Measurements from ENCODE around the gene PAWR. TPM values are rescaled to one million over a fixed set of nuclear protein-coding genes. Genes with fewer than 3 reads are reported as not detected.

The PAWR gene
- total RNA-seq, 1 donor: 15.0 TPM

GRCh38 chr12:79664518-79664917, 26.2 kb downstream of the PAWR start:
- TF ChIP-seq CTCF (IDR thresholded peaks at IDR 0.05; ENCODE audit: insufficient read depth, low read length): no peak
- H3K4me3 ChIP-seq (ENCODE audit: low read depth, low read length): no peak overlapping the region
- no peak for DNase-seq (ENCODE audit: low read depth)

GRCh38 chr12:79662046-79662811, 28.5 kb downstream of the PAWR start:
- H3K4me3 ChIP-seq (ENCODE audit: low read depth, low read length): no peak overlapping the region
- DNase-seq (ENCODE audit: low read depth): no peak

GRCh38 chr12:79661629-79662028, 29.1 kb downstream of the PAWR start:
- H3K4me3 ChIP-seq (ENCODE audit: low read depth, low read length): no peak overlapping the region
- DNase-seq (ENCODE audit: low read depth): no peak
- no peak for TF ChIP-seq CTCF (IDR thresholded peaks at IDR 0.05; ENCODE audit: insufficient read depth, low read length)

More at GRCh38 chr12:79662046-79662811, 28.5 kb downstream of the PAWR start:
- TF ChIP-seq CTCF (IDR thresholded peaks at IDR 0.05; ENCODE audit: insufficient read depth, low read length): no peak

GRCh38 chr12:79659961-79660431, 30.8 kb downstream of the PAWR start:
- DNase-seq (ENCODE audit: low read depth): peak; percentile 28
- no peak for TF ChIP-seq CTCF (IDR thresholded peaks at IDR 0.05; ENCODE audit: insufficient read depth, low read length)
- no peak overlapping the region for H3K4me3 ChIP-seq (ENCODE audit: low read depth, low read length)

GRCh38 chr12:79658221-79658620, 32.5 kb downstream of the PAWR start:
- TF ChIP-seq CTCF (IDR thresholded peaks at IDR 0.05; ENCODE audit: insufficient read depth, low read length): no peak
- no peak overlapping the region for H3K4me3 ChIP-seq (ENCODE audit: low read depth, low read length)
- peak; percentile 71 for DNase-seq (ENCODE audit: low read depth)

- no peak overlapping the region for H3K4me3 ChIP-seq (ENCODE audit: low read depth, low read length)
- TF ChIP-seq CTCF (IDR thresholded peaks at IDR 0.05; ENCODE audit: insufficient read depth, low read length): no peak
- no peak for DNase-seq (ENCODE audit: low read depth)
These were observed 33.6 kb downstream of the PAWR start for GRCh38 chr12:79657136-79657535.
